ENCODE results near the gene ZCWPW1. TPM values are rescaled to one million over a fixed set of nuclear protein-coding genes. Genes with fewer than 3 reads are reported as not detected.
A peak's percentile ranks its signal among the peaks of the same experiment; 100 is the strongest.
"Not testable (repeated sequence)": the region's sequence is repeated elsewhere in the genome, so short reads cannot be mapped to it uniquely, and the experiment has no call there.

The ZCWPW1 gene
- total RNA-seq, 2 donors from 2014 or later, result 1.1 to 1.3 TPM

DNA sequence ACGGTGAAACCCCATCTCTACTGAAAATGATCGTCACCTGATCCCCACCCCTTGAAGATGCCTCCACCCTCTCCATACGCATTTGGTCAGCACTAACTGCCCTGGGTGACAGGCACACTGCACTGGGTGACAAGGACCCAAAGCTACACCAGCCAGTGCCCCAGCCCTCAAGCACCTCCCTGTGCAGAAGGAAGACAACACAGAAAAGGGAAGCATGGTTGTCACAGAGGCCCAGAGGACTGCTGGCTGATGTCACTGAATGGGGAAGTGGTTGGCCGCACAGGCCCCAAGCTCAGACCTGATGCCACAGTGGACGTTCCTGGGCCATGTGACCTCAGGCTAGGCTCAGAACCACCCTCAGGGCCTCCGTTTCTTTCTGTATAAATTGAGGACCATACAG, 59.4 kb downstream of the ZCWPW1 start:
- peak; percentile 43 for DNase-seq
- Histone ChIP-seq H3K27me3 (no peaks in the 10 kb centered on the region), H3K9ac (ENCODE audit: low read depth in 2 of 2, low read length in 2 of 2) (no peak overlapping the region), H3K4me3 (no peak overlapping the region), H3K4me1 (no peaks in the 10 kb centered on the region), H3K27ac (peak overlapping the region; percentile 65), H3K36me3 (no peaks in the 10 kb centered on the region), H3K9me3 (no peaks in the 10 kb centered on the region)
- TF ChIP-seq, protein P1, sequence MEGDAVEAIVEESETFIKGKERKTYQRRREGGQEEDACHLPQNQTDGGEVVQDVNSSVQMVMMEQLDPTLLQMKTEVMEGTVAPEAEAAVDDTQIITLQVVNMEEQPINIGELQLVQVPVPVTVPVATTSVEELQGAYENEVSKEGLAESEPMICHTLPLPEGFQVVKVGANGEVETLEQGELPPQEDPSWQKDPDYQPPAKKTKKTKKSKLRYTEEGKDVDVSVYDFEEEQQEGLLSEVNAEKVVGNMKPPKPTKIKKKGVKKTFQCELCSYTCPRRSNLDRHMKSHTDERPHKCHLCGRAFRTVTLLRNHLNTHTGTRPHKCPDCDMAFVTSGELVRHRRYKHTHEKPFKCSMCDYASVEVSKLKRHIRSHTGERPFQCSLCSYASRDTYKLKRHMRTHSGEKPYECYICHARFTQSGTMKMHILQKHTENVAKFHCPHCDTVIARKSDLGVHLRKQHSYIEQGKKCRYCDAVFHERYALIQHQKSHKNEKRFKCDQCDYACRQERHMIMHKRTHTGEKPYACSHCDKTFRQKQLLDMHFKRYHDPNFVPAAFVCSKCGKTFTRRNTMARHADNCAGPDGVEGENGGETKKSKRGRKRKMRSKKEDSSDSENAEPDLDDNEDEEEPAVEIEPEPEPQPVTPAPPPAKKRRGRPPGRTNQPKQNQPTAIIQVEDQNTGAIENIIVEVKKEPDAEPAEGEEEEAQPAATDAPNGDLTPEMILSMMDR (IDR thresholded peaks at IDR 0.05), result no peak
- intact Hi-C loops (cut with DNase I), result no loop called here

DNA sequence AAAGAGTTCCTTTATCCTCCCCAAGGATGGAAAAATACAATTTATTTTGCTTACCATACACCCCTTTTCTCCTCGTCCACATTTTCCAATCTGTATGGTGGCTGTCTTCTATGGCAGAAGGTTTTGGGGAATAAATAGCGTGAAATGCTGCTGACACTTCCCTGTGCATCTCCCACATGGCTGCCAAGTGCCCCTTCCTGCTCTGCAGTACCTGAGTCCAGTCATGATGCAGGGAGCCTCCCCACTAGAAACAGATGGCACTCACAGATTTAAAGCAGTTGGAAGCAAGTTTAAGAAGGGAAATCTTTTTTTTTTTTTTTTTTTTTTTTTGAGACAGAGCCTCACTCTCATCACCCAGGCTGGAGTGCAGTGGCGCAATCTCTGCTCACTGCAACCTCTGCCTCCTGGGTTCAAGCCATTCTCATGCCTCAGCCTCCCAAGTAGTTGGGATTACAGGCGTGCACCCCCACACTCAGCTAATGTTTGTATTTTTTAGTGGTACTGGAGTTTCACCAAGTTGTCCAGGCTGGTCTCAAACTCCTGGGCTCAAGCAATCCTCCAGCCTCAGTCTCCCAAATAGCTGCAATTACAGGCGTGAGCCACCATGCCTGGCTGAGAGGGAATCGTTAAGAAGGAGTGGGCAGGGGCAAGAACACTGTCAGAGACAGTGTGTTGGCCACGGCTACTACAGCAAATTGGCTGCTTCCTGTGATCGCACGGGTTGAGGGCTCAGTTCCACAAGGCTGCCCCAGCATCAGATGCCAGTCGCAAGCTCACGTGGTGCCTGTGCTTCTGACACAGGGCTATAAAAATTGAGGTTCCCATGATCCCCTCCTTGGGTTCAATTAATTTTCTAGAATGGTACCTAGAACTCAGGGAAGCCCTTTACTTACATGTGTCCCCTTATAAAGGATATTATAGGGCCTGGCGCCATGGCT, 60.6 kb downstream of the ZCWPW1 start:
- no peaks in the 10 kb centered on the region for H3K27me3 ChIP-seq
- H3K9me3 ChIP-seq, result no peaks in the 10 kb centered on the region
- H3K9ac ChIP-seq (ENCODE audit: low read depth in 2 of 2, low read length in 2 of 2), result no peak overlapping the region
- H3K4me1 ChIP-seq, result no peaks in the 10 kb centered on the region
- no peak overlapping the region for H3K4me3 ChIP-seq
- TF ChIP-seq, protein P1 (IDR thresholded peaks at IDR 0.05), result no peak
- no peak for DNase-seq
- intact Hi-C loops (cut with DNase I), result no loop called here
- no peak overlapping the region for H3K27ac ChIP-seq
- H3K36me3 ChIP-seq, result no peaks in the 10 kb centered on the region

DNA sequence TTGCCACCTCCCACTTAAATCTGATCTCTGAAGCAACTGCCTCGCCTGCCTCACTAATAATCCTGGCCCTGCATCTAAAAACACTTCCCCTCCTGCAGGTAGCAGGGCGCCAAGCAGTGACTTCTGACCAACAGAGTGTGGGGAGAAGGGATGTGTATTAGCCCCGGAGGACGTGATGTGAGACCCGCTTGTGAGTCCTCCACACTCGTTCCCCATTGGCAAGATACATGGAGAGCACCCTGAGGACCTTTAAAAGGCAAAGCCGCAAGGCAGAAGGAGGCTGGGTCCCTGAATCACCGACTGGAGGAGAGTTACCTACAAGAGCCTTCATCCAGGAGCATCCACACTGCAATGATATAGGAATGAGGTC, 61.3 kb downstream of the ZCWPW1 start:
- H3K36me3 ChIP-seq, result peaks cover 6% of the 10 kb centered on the region
- no peak overlapping the region for H3K9ac ChIP-seq (ENCODE audit: low read depth in 2 of 2, low read length in 2 of 2)
- H3K27me3 ChIP-seq, result no peaks in the 10 kb centered on the region
- no peaks in the 10 kb centered on the region for H3K4me1 ChIP-seq
- no peaks in the 10 kb centered on the region for H3K9me3 ChIP-seq
- no peak for DNase-seq
- no peak overlapping the region for H3K27ac ChIP-seq
- no peak overlapping the region for H3K4me3 ChIP-seq
- intact Hi-C loops (cut with DNase I), result no loop called here
- TF ChIP-seq, protein P1 (IDR thresholded peaks at IDR 0.05), result no peak

DNA sequence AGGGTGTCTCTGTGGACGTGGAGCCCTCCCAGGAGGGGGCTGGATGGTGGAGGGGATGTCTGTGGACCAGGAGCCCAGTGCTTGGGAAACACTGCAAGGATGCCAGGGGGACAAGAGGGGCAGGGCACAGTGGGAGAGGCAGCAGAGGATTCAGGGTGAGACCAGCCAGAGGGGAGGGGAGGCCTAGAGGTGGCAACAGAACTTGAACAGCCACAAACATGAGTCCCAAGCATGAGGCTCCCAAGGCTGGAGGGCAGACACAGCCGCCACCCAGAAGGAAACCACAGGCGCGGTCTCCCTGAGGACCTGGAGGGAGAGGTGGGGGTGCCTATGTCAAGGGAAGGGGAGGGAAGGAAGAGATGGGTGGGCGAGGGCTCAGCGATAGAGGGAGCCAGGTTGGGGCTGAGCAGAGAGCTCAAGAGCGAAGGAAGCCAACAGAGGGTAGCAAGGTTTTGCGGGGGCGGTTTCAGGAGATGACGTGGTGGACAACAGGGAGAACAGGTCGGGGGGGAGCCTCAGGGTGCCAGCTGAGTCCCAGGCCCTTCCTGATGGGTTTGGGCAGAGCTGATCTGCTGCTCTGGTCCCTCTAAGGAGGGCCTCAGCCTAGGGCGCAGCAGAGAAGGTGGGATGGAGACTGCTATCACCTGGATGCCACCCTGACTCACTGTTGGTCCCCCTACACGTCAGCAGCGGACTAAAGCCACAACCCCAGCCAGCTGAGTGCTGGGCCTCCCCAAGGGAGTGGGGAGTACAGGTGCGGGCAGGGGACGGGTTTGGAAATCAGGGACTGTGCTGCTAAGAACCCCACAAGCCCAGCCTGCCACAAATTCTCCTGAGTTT, 61.9 kb downstream of the ZCWPW1 start:
- DNase-seq, result no peak
- no peaks in the 10 kb centered on the region for H3K4me1 ChIP-seq
- intact Hi-C loops (cut with DNase I), result no loop called here
- H3K27me3 ChIP-seq, result no peaks in the 10 kb centered on the region
- H3K36me3 ChIP-seq, result peaks cover 7% of the 10 kb centered on the region
- H3K27ac ChIP-seq, result no peak overlapping the region
- TF ChIP-seq, protein P1 (IDR thresholded peaks at IDR 0.05), result no peak
- no peaks in the 10 kb centered on the region for H3K9me3 ChIP-seq
- no peak overlapping the region for H3K9ac ChIP-seq (ENCODE audit: low read depth in 2 of 2, low read length in 2 of 2)
- no peak overlapping the region for H3K4me3 ChIP-seq

DNA sequence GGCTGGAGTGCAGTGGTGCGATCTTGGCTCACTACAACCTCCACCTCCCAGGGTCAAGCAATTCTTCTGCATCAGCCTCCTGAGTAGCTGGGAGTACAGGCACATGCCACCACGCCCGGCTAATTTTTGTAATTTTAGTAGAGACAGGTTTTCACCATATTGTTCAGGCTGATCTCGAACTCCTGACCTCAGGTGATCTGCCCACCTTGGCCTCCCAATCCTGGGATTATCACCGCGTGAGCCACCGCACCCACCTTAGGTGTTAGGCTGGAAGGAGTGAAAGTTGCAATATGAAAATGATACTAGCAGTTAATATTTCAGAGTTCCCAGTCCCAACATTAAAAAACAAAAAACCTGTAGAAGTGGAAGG, 62.5 kb downstream of the ZCWPW1 start:
- H3K36me3 ChIP-seq; intact Hi-C loops (cut with DNase I); DNase-seq: not testable (repeated sequence)

More for the DNA sequence above, 62.5 kb downstream of the ZCWPW1 start:
- not testable (repeated sequence) for H3K27ac ChIP-seq; H3K27me3 ChIP-seq; H3K9me3 ChIP-seq; H3K4me3 ChIP-seq; H3K4me1 ChIP-seq; H3K9ac ChIP-seq (ENCODE audit: low read depth in 2 of 2, low read length in 2 of 2)
